ENCODE measurements around the gene B4GALT7.
"Not testable (repeated sequence)": the region's sequence is repeated elsewhere in the genome, so short reads cannot be mapped to it uniquely, and the experiment has no call there.

Gene B4GALT7

GRCh38 chr5:177610131-177610769 is 10.3 kb downstream of the B4GALT7 start:
- DNase-seq = no peak

GRCh38 chr5:177610770-177611445 is 11.0 kb downstream of the B4GALT7 start:
- no peak for DNase-seq

- DNase-seq = no peak
These were observed 11.7 kb downstream of the B4GALT7 start for GRCh38 chr5:177611446-177612214.

- no peak for DNase-seq
These were observed 12.3 kb downstream of the B4GALT7 start for GRCh38 chr5:177612215-177612673.

GRCh38 chr5:177620560-177620959 is 20.6 kb downstream of the B4GALT7 start:
- DNase-seq = no peak

GRCh38 chr5:177624172-177624571 is 24.2 kb downstream of the B4GALT7 start:
- DNase-seq = not testable (repeated sequence)

GRCh38 chr5:177630186-177630585 is 30.3 kb downstream of the B4GALT7 start:
- not testable (repeated sequence) for DNase-seq

- DNase-seq = not testable (repeated sequence)
These were observed 35.0 kb downstream of the B4GALT7 start for GRCh38 chr5:177634912-177635311.

- DNase-seq = not testable (repeated sequence)
These were observed 45.5 kb downstream of the B4GALT7 start for GRCh38 chr5:177645462-177645861.

GRCh38 chr5:177651235-177651634 is 51.3 kb downstream of the B4GALT7 start:
- not testable (repeated sequence) for DNase-seq

GRCh38 chr5:177657846-177658245 is 57.9 kb downstream of the B4GALT7 start:
- DNase-seq = not testable (repeated sequence)

- DNase-seq = not testable (repeated sequence)
These were observed 58.6 kb downstream of the B4GALT7 start for GRCh38 chr5:177658542-177658941.

Measured in stimulated activated CD4-positive, alpha-beta T cell treated with anti-CD3 and anti-CD28 coated beads, Interleukin-15, amount 100 ng/mL, for 24 hours (primary cell).